Type B pancreatic cell (in vitro differentiated cells): Measurements from ENCODE around the gene GRB14. TPM values are rescaled to one million over a fixed set of nuclear protein-coding genes. Genes with fewer than 3 reads are reported as not detected.
"Not testable (repeated sequence)": the region's sequence is repeated elsewhere in the genome, so short reads cannot be mapped to it uniquely, and the experiment has no call there.

ENCODE experiments used
- DNase-seq: peaks from one replicate; pipeline ENCODE4 v3.0.0; 2021; ENCODE audit warnings: mixed read lengths; ENCODE audit not compliant: unreplicated experiment; ENCODE audit errors: extremely low spot score
- H3K27ac Mint-ChIP-seq: 2 replicates; pipeline ENCODE4 v1.8.0; 2021; ENCODE audit warnings: mild to moderate bottlenecking, mixed read lengths
- H3K27me3 Mint-ChIP-seq: 2 replicates; pipeline ENCODE4 v1.8.0; 2021; ENCODE audit warnings: mixed read lengths
- H3K36me3 Mint-ChIP-seq: 2 replicates; pipeline ENCODE4 v1.8.0; 2021; ENCODE audit warnings: mixed read lengths
- H3K4me1 Mint-ChIP-seq: one replicate; pipeline ENCODE4 v1.8.0; 2021; ENCODE audit warnings: mixed read lengths; ENCODE audit not compliant: unreplicated experiment
- H3K4me3 Mint-ChIP-seq: 2 replicates; pipeline ENCODE4 v1.8.0; 2021; ENCODE audit warnings: mild to moderate bottlenecking, mixed read lengths
- H3K9me3 Mint-ChIP-seq: 2 replicates; pipeline ENCODE4 v1.8.0; 2021; ENCODE audit warnings: mixed read lengths
- CTCF ChIP-seq: fragments of 200-600 bp; sonication (generic); conservative IDR thresholded peaks from 2 replicates; pipeline ENCODE4 v1.5.0; 2021; ENCODE audit warnings: antibody characterized with exemption, mild to moderate bottlenecking
- total RNA-seq: library from RNA; stranded (reverse); gene quantifications from 2 replicates; pipeline ENCODE4 v1.2.1, GENCODE V29; 2021; ENCODE audit warnings: low replicate concordance

Gene GRB14
- total RNA-seq, 1 donor from 2014 or later: 11.6 TPM

DNA sequence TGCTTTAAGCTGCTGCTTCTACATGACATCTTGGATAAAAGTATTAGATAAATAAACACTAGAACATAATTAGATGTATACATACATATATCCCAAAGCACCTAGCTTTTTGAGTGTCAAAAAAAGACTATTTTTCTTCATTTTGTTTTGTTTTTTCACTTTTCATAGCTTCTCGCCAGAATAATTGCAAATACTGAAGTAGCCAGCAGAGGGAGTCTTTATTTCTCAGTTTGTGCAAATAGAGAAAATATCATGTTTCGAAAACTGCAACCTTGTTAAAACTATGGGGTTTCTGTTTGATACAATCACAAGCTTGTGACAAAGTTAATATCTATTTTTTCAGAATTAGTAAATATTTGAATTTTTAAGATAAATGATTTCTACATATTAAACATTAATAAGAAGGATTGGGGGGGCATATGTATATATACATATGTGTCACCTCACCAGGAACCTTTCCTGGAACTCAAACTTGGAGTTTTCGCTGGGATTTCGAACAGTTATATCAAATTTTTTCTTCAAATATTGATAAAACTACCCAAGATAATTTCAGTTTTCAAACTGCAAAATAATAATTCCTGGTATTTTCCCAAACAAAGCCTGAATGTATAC, 61.0 kb downstream of the GRB14 start:
- Mint-ChIP-seq H3K27me3 (no peaks in the 10 kb centered on the region), H3K9me3 (no peaks in the 10 kb centered on the region), H3K36me3 (no peaks in the 10 kb centered on the region), H3K4me3 (no peak overlapping the region), H3K4me1 (peaks cover 18% of the 10 kb centered on the region), H3K27ac (no peak overlapping the region)
- peak; percentile 93 for TF ChIP-seq CTCF
- no peak for DNase-seq

GRCh38 chr2:164558450-164558849, 62.8 kb downstream of the GRB14 start:
- Mint-ChIP-seq H3K36me3 (no peaks in the 10 kb centered on the region), H3K4me3 (no peak overlapping the region), H3K27ac (peak overlapping the region; percentile 21), H3K27me3 (no peaks in the 10 kb centered on the region), H3K9me3 (no peaks in the 10 kb centered on the region), H3K4me1 (peaks cover 18% of the 10 kb centered on the region)
- TF ChIP-seq CTCF: no peak
- DNase-seq: no peak

GRCh38 chr2:164554487-164554886, 66.8 kb downstream of the GRB14 start:
- Mint-ChIP-seq H3K27ac (no peak overlapping the region), H3K36me3 (no peaks in the 10 kb centered on the region), H3K9me3 (no peaks in the 10 kb centered on the region), H3K4me3 (no peak overlapping the region), H3K4me1 (peaks cover 11% of the 10 kb centered on the region), H3K27me3 (no peaks in the 10 kb centered on the region)
- TF ChIP-seq CTCF: no peak
- no peak for DNase-seq

DNA sequence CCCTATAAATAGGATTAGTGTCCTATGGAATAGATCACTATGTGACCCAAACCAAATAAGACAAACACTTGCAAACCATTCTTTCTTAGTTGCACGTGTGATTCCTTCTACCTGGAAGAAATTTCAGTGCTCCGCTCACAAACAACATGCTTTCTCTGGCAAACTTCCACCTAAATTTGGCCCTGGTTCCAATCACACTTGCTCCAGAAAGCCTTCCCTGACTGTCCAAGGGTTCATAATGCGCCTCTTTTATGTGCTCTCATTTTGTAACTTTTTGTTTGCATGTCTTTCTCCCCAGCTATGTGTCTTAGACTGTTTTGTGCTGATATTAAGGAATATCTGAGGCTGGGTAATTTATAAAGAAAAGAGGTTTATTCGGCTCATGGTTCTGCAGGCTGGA, 69.8 kb downstream of the GRB14 start:
- Mint-ChIP-seq H3K4me3 (no peak overlapping the region), H3K4me1 (no peaks in the 10 kb centered on the region), H3K27me3 (no peaks in the 10 kb centered on the region), H3K9me3 (no peaks in the 10 kb centered on the region), H3K27ac (no peak overlapping the region), H3K36me3 (no peaks in the 10 kb centered on the region)
- no peak for DNase-seq
- TF ChIP-seq CTCF: no peak

GRCh38 chr2:164549705-164550104, 71.6 kb downstream of the GRB14 start:
- not testable (repeated sequence) for DNase-seq, H3K4me1 Mint-ChIP-seq, H3K27me3 Mint-ChIP-seq, H3K27ac Mint-ChIP-seq, H3K36me3 Mint-ChIP-seq, H3K9me3 Mint-ChIP-seq, H3K4me3 Mint-ChIP-seq

GRCh38 chr2:164545484-164545883, 75.8 kb downstream of the GRB14 start:
- Mint-ChIP-seq H3K9me3 (peaks cover 4% of the 10 kb centered on the region), H3K36me3 (no peaks in the 10 kb centered on the region), H3K27ac (no peak overlapping the region), H3K27me3 (no peaks in the 10 kb centered on the region), H3K4me3 (no peak overlapping the region), H3K4me1 (peaks cover 10% of the 10 kb centered on the region)
- DNase-seq: no peak
- TF ChIP-seq CTCF: no peak
